ENCODE data around the gene INPP5A.
"Not testable (repeated sequence)": the region's sequence is repeated elsewhere in the genome, so short reads cannot be mapped to it uniquely, and the experiment has no call there.

Gene INPP5A

DNA sequence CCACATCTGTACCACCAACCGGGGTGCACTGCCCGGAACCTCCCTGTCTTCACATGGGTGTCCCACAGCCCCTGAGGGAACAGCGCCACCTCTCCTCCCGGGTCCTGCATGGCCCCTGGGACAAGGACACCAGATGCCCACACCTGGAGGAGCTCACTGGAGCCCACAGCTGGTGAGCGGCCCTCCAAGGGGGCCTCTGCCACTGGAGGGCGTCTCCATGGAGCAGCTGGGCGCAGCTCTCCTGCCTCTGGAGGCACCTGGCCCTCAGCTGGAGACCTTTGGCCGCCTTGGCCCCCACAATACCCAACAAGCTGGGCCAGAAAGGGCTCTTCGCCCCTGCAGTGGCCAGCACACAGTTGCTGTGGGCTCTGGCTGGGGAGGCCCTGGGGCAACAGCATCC, 255.6 kb downstream of the INPP5A start:
- no peak for DNase-seq

DNA sequence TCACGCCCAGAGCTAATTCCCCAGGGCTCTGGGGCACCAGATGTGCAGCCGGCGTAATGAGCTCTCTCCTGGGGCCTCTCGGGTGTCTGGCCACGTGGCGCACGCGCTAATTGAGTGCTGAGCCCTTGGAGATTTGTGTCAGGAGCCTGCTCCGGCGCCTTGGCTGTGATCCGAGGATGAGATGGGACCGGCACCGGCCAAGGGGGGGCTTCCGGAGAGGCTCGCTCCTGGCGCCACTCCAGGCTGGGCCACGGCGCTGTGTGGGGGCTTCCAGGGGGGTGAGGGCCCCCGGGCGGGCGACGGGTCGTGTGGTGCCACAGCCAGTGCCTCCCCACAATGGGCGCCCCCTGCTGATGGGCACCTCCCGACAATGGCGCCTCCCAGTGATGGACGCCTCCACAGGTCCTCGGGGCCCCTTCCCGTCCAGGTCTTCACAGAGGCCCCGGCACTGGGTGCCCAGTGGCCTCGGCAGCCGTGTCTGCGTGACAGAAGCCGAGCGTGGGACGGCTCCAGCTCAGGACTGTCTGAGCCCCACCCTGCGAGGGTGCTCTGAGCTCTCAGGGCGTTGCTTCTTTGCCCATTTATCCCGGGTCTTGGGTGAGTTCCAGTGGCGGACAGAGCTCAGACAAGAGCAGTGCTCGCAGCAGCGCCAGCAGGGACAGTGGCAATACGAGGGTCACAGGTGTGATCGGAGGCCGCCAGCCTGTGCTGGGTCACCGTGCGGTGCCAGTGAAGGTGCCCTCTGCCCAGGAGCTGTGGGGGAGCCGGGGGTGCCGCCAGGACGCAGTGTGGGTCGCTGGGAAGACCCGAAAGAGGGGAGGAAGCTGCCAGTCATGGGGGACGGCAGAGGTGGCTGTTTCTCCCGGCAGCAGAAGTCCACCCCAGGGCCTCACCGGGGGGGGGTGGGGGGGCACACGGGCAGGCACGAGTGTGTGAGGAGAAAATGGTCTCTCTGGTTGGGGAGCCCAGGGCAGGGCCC, 256.6 kb downstream of the INPP5A start:
- no peak for DNase-seq

- DNase-seq = no peak
These were observed 259.3 kb downstream of the INPP5A start for GRCh38 chr10:132796846-132797245.

DNA sequence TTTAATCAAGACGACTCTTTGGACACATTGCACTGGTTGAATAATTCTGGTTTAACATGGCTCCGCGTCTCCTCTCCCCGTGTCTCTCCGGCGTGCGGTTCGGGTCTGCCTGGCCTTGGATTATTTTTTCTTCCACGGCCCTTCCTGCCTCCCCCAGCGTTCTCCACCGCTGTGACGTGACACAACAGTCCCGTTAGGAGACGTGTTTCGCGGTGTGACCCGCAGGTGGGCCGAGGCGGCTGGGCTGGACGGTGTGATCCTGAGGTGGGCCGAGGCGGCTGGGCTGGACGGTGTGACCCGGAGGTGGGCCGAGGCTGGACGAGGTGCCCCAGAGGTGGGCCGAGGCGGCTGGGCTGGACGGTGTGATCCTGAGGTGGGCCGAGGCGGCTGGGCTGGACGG, 260.4 kb downstream of the INPP5A start:
- not testable (repeated sequence) for DNase-seq

DNA sequence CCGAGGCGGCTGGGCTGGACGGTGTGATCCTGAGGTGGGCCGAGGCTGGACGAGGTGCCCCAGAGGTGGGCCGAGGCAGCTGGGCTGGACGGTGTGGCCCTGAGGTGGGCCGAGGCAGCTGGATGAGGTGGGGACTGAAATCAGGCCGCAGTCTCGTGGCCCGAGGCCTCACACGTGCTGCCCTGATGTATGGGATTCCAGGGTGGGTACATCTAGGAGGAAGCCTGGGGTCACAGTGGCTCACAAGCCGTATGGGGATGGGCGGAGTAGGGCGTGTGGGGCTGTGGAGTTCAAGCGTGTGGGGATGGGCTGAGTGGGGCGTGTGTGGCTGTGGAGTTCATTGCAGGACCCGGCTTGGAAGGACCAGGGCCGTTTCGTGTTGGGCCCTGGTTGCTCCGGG, 260.8 kb downstream of the INPP5A start:
- DNase-seq = no peak

- no peak for DNase-seq
These were observed 261.3 kb downstream of the INPP5A start for GRCh38 chr10:132798876-132799275.

GRCh38 chr10:132799865-132800264, 262.3 kb downstream of the INPP5A start:
- DNase-seq = no peak

- DNase-seq = no peak
These were observed 264.5 kb downstream of the INPP5A start for GRCh38 chr10:132802048-132802447.

DNA sequence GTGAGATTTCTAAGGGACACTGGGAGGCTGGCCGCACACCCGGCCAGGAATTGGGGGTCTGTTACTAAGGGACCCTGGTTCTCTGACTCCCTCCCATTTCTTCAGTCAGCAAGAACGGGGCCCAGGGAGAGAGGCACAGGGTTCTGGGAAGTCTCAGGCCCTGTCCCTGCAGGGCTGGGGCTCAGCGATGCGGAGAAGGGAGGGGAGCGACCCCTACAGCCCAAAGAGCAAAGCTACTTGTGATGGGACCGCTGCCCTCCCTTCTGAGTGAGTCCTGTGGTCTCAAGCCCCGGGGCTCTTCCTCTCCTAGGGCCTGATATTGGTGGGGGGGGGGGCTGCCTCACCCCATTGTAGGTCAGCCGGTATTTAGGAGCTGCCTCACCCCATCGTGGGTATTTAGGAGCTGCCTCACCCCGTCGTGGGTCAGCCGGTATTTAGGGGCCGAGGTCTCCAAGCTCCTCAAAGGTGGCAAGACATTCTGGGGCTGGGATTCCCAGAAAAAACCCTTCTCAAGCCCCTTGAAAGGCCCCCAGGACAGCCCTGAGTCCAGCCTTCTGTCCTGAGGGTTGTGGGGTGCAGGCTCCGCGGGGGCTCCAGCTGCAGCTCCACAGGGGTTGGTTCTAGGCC, 265.2 kb downstream of the INPP5A start:
- no peak for DNase-seq

DNA sequence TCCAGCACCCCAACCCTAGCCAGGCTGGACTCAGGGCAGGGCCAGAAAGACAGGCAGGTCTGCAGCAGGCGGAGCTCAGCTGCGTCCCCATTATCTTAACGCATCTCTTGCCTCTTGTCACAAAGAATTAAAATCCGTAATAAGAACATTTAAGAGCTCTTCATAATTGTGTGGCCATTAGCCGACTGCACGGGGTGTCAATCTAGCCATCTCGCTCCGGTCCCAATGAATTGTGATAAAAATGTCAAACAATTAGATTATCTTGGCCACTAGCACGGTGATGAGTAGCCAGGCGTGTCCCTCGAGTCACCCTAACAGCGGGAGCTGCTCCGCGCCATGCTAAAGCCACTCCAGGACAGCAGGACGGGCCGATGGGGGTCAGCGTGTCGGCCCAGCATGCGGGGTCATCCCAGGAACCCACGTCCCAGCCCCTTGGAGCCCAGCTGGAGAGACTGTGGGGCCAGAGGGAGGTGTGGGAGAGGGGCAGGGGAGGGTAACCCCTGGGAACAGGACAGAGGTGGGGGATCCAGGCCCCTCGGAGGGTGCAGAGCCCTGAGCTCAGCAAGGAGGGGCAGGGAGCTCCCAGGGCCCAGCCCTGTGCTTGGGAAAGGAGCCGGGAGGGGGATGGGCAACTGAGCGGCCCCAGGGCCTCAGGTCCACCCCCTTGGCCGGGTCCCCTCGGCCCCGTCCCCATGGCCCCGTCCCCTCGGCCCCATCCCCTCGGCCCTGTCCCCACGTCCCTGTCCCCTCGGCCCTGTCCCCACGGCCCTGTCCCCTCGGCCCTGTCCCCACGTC, 266.0 kb downstream of the INPP5A start:
- DNase-seq = no peak

GRCh38 chr10:132804287-132804686, 266.7 kb downstream of the INPP5A start:
- DNase-seq = no peak

DNA sequence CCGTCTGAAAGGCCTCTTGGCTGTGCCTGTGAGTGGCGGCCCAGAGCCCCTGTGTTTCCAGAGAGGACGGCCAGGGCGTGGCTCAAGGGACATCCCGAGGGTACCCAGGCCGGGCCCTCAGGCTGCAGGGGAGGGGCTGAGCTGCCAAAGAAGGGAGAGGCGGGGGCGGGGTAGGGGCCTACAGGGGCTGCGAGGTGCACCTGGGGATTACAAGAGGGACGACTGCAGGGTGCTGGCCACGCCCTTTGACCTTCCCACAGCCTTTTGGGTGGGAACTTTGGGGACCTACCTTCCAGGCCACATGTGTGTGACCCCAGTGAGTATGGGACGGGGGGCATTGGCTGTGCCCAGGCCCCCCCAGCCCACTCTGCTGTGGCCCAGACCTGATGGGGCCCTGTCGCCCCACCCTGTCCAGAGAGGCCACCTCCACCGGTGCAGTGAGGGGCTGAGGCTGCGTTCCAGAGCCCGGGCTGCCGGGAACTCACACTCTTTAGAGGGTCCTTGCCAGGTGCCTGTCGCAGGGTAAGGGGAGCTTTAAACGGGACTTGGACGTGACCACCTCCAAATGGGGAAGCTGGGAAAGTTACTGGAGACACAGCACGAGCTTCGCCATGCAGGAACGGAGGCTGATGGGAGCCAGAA, 267.3 kb downstream of the INPP5A start:
- DNase-seq = no peak

- no peak for DNase-seq
These were observed 268.0 kb downstream of the INPP5A start for GRCh38 chr10:132805599-132805998.

DNA sequence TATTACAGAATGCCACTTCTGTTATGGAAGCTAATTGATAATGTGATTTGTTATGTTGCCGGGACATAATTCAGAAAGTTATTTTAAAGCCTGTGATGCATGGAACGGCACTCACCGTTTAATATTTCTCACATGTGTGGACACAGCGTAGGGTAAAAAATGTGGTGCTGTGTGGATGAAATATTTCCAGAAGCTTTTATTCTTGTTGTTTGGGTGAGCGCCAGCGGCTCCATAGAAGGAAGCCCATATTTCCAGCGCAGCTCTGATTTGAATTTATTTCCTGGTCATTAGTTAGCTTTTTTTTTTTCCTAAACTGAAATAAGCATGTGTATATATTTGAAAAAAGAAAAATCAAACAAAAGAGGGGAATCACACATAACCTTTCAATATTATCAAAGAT, 268.5 kb downstream of the INPP5A start:
- no peak for DNase-seq

- no peak for DNase-seq
These were observed 269.0 kb downstream of the INPP5A start for GRCh38 chr10:132806561-132807003.

DNA sequence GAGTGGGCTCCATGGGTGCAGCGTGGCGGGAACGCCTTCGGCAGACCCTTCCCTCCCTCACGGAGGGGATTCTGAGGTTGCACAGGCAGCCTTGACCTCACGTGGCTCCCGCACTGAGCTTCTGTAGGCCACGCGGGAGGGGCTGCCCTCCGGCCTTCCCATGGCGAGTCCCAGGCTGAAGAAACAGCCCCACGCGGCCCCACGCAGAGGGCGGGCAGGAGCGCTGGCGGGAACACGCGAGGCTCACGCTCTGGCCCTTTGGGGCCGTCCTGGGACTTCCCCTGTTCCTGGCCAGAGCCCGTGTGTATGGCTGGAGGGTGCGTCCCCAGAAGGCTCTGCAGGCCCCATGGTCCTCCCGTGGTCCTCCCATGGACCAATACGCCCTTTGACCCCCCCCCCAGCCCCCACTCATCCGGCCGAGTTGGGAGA, 270.0 kb downstream of the INPP5A start:
- DNase-seq = no peak

GRCh38 chr10:132808383-132809231, 271.0 kb downstream of the INPP5A start:
- no peak for DNase-seq

DNA sequence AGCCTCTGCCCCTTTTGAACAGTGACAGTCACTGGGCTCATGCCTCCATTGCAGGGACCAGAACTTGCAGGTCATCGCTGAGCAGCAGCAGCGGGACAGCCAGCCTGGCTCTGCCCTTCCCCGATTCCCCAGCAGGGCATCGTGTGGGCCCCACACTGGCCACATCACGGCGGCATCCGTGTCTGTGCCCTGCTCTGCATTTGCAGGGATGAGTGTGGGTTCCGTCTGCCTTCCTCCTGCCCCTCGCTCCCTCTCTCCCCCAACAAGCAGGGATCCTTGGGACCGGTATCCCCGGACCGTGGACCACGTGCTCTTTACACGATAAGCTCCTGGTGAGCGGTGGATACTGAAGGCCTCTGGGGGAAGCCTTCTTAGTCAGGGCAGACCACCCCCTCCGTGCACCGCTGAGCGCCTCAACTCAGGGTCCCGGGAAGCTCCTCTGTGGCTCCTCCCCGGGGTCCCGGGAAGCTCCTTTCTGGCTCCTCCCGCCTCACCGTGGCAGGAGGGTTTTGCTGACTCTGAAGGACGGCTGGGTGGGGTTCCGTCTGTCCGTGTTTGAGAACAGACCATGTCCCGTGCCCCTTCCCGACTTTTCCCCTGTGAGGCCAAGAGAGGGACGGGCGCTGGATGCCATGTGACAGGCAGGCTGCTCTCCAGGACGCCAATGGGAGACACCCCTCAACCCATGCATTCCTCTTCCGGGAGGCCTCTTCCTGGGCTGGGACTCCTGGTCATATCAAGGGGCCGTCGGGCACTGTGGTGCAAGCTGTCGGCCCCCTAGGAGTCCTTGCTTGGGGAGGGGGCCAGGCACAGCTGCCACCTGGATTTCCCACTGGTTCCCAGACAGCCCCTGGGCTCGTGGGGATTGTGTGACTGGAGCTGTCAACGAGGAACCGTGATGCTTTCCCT, 271.9 kb downstream of the INPP5A start:
- DNase-seq = no peak

DNA sequence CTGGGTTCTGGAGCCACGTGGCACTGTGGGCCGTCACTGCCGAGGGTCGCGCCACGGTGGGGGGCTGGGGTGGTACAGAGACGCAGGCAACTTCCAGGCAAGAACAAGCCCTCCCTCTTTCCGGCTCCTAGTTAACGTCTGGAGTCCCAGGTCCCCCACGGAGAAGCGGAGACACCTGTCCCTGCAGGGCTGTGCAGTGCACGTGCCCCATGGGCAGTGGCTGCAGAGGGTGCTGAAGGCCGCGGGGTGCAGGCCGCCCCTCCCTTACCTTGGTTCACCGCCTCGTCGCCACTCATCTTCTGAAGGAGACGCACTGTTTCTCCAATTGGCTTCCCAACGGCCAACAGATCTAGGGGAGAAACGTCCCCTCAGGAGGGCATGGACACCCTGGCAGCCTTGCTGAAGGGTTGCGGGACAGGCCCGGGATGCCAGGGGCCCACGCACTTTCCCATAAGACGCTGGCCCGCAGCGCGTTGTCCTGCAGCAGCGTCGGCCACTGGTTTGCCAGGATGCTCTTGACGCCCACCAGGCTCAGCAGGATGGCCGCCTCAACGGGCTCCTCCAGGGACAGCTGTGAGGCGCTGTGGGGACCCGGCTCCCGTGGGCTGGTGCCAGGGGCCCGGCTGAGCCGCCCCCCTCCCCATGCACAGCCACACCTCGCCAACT, 272.7 kb downstream of the INPP5A start:
- no peak for DNase-seq
